Epithelial cell of esophagus (primary cell): ENCODE measurements around the gene CRIM1.

Experiments used
- DNase-seq: peaks from one replicate; pipeline ENCODE4 v3.0.0; 2010; ENCODE audit warnings: low read depth
- H3K4me3 ChIP-seq: 2 replicates; pipeline ENCODE4 v1.5.1; 2011; ENCODE audit warnings: mild to moderate bottlenecking, low read length, control low read depth
- CTCF ChIP-seq: IDR thresholded peaks from 2 replicates; pipeline ENCODE4 v1.5.1; 2011; ENCODE audit warnings: low read depth, mild to moderate bottlenecking, low read length, control low read depth, inconsistent platforms; ENCODE audit not compliant: insufficient read depth; ENCODE audit errors: missing control alignments

The CRIM1 gene

GRCh38 chr2:36549165-36549574 is 193.6 kb downstream of the CRIM1 start:
- peak; percentile 15 for DNase-seq
- no peak overlapping the region for H3K4me3 ChIP-seq

GRCh38 chr2:36550006-36550405 is 194.4 kb downstream of the CRIM1 start:
- no peak for TF ChIP-seq CTCF
- no peak overlapping the region for H3K4me3 ChIP-seq
- DNase-seq: no peak

More at GRCh38 chr2:36549165-36549574, 193.6 kb downstream of the CRIM1 start:
- no peak for TF ChIP-seq CTCF

GRCh38 chr2:36553683-36554082 is 198.1 kb downstream of the CRIM1 start:
- DNase-seq: no peak
- no peak overlapping the region for H3K4me3 ChIP-seq
- TF ChIP-seq CTCF: no peak

- H3K4me3 ChIP-seq: no peak overlapping the region
- no peak for DNase-seq
- no peak for TF ChIP-seq CTCF
Observed at GRCh38 chr2:36554531-36554930, 199.0 kb downstream of the CRIM1 start.

- TF ChIP-seq CTCF: no peak
- DNase-seq: no peak
- H3K4me3 ChIP-seq: no peak overlapping the region
Observed at GRCh38 chr2:36555789-36556188, 200.2 kb downstream of the CRIM1 start.

GRCh38 chr2:36556842-36557241 is 201.3 kb downstream of the CRIM1 start:
- no peak overlapping the region for H3K4me3 ChIP-seq
- DNase-seq: no peak
- TF ChIP-seq CTCF: no peak

- no peak for TF ChIP-seq CTCF
- DNase-seq: no peak
- H3K4me3 ChIP-seq: no peak overlapping the region
Observed at GRCh38 chr2:36559221-36559942, 203.8 kb downstream of the CRIM1 start.
